UCSD-AML1 (cell line): ENCODE data around the gene CDK9.
A peak's percentile ranks its signal among the peaks of the same experiment; 100 is the strongest.
"Not testable (repeated sequence)": the region's sequence is repeated elsewhere in the genome, so short reads cannot be mapped to it uniquely, and the experiment has no call there.

ENCODE experiments used
- DNase-seq: peaks from one replicate; lab custom pipeline; 2025; ENCODE audit not compliant: unreplicated experiment; lab: John Stamatoyannopoulos, UW

The CDK9 gene

DNA sequence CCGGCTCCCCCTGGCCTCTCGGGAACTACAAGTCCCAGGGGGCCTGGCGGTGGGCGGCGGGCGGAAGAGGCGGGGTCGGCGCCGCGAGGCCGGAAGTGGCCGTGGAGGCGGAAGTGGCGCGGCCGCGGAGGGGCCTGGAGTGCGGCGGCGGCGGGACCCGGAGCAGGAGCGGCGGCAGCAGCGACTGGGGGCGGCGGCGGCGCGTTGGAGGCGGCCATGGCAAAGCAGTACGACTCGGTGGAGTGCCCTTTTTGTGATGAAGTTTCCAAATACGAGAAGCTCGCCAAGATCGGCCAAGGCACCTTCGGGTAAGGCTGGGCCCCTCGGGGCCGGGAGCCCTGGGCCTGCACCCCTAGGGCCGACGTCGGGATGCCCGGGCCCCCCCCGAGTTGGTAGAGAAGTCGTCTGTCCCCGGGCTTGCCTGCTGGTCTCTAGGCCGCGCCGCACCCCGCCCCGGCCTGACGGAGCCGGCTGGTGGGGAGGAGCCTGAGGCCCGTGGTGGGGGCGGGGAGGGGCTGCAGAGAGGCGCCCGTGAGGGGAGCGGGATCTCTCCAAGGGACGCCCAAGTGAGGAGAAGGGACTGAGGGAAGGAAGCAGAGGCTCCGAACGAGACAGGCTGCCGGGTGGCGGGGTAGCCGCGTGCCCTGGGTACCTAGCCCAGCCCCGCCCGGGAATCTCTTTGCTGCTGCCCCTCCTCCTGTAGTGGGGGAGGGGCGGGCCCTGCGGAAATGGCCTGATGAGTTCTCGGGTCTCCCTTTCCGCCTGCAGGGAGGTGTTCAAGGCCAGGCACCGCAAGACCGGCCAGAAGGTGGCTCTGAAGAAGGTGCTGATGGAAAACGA lies at the start of gene CDK9:
CDK9 (plus strand) TSS at position 102 of the 840 bp plus-strand sequence; CDS start at position 217, 115 bp downstream.
- peak; percentile 91 for DNase-seq

DNA sequence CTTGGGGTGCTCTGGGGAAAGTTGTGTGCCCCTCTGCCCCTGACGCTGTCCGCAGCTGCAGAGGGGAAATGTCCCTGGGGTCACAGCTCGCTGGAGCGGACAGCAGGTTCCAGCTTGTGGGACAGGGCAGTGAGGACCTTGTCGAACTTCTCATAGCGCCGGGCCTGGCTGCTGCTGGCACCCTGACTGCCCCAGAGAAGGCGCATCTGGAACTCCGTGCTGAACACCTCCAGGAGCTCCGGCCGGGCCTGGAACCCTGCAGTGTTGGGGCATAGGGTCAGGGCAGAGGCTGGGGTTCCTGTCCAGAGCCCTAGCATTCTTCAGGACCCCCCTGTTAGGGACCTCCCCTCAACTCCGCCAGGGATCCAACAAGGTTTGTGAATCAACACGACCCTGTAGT lies 47.2 kb upstream of the CDK9 start:
- DNase-seq: no peak

DNA sequence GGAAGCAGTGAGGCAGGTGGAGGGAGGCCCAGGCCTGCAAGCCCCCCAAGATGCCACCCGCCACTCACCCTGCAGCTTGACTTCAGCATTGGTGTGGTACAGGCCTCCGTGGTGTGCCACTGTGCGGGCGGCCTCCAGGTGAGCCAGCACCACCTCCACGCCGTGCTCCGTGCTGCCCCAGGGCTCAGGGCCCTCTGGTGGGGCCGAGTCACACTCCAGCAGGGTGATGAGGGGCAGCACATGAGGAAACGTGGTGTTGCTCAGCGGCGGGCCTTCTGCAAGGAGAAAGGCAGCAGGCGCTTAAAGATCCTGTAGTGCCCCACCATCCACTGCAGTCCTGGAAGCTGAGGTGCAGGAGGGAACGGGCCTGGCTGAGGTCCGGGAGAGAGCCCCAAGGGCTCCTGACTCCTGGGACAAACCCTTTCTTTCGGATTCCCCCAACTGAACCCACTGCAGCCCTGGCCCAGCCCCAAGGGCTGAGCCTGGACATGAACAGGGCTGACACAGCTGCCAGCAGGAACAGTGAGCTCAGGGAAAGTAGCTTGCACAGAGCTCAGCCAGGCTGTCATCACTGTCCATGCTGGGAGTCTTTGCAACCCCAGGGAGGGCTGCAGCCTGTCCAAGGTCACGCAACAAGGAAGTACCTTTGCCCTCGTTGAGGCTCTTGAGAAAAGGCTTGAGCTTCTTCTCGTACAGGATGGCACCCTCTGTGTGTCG lies 46.1 kb upstream of the CDK9 start:
- DNase-seq: no peak

DNA sequence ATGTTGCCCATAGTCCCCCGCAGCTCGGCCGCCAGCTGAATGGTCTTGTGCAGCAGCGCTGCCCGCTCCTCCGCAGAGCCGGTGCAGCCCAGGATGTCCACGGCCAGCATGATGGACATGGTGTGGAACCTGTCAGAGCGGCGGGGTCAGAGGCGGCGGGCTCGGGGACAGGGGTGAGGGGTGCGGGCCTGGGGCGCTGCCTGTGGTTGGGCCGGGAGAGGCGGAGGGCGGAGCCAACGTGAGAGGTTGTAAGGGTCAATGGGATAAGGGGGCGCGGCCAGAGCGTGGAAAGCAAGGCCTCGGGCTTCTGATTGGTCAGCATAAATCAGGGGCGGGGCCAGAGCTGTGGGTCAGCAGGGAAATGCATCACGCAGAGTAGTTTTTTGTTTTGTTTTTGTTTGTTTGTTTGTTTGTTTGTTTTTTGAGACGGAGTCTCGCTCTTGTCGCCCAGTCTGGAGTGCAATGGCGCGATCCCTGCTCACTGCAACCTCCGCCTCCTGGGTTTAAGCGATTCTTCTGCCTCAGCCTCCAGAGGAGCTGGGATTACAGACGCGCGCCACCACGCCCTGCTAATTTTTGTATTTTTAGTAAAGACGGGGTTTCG lies 43.9 kb upstream of the CDK9 start:
- no peak for DNase-seq

DNA sequence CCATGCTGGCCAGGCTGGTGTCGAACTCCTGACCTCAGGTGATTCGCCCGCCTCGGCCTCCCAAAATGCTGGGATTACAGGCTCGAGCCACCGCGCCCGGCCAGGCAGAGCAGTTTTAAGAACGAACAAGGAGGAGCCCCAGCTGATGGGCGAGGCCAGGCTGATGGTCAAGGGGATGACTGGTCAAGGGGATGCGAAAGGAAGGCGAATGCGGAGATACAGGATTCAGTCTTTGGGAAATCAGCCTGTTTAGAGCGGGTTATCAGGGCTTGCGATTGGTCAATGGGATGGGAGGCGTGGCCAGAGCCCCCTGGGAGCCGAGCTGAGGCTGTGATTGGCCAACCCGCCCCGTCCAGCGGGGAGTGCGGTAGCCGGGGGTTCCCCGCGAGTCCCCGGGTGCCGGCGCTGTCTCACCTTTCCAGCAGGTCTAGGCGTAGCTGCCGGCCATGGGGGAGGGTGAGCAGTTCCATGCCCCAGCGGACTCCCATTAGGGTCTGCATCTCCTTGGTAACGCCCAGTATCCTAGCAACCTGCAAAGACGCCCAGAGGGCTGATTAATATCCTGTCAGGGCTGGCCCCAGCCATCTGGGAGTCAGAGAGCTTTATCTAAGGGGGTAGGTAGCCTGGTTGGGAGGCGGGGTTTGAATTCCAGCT lies 43.3 kb upstream of the CDK9 start:
- no peak for DNase-seq

DNA sequence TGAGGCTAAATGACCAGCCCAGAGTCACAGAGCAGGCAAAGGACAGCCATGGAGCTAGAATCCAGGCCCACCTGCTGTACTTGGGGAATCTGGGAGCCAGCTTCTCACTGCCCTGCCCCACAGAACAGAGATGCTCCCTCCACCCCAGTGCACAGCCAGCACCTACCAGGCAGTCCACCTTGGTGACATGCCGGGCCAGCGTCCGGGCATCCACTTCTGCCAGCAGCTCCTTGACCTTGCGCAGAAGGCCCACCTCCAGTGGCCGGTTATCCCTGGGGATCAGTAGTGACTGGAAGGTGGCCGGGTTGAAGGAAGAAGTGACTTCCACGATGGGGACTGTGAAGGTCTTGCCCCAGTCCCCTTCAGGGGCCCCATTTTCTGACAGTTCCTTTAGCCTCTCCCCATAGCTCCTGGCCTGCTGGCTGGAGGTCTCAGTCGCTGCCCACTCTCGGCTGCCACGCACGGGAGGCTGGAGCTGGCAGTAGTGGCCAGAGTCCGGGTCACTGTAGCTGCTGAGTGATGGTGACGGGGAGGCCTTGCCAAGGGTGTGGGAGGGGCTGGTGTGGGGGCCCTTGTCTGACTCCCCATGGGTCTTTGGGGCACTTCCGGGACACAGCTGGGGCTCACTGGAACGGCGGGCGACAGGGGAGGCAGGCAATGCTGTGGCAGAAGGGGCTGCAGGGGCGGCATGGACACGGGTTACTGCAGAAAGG lies 41.3 kb upstream of the CDK9 start:
- DNase-seq: no peak

DNA sequence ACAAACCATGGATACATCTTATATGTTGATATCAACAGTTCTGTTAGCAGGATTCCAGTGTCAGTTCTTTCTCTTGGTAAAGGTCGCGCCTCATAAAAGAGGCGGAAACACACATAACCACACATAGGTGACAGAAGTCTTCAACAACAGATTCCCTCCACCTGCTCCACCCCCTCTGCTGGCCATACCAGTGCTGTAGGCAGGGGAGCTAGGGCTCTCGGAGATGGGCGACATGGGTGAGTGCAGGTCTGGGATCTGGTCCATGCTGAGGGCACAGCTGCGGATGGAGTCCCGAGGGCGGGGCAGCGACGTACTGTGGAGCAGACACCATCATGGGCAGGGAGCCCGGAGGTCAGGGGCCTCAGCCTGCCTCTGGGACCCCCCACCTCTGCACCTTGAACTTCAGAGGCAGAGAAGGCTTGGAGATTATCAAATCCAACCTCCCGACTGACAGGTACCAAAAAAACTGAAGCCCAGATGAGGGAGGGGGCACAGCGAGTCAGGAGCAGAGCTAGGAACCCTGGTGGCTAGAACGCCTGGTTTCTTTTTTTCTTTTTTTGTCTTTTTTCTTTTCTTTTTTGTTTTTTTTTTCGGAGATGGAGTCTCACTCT lies 38.8 kb upstream of the CDK9 start:
- no peak for DNase-seq

DNA sequence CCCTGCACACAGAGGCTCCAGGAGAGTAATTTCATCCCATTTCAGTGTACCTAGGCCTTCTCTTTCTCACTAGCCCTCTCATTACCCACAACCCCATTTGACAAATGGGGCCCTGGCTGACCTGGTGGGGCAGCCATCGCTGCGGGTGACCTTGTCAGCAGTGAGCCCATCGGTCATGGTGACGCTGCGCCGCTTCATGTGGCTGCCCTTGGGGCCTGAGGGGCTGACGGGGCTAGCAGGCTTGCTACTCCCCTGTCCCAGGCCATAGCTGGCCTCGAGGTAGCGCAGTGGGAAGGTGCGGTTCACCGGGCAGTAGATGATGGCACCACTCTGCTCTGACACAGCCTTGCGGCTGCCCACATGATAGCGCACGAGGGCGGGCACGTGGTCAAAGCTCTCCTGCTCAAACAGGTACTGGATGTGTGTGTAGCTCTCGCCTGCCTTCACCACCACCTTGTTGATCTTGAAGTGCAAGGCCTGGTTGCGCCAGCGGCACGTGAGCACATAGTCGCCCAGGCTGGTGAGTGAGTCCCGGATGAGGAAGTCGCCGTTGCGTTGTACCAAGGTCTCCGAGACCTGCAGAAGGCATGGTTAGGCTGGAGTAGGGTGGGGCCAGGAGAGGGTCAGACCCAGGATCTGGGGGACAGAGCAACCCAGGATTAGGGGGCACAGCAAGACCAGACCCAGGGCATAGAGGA lies 36.6 kb upstream of the CDK9 start:
- no peak for DNase-seq

DNA sequence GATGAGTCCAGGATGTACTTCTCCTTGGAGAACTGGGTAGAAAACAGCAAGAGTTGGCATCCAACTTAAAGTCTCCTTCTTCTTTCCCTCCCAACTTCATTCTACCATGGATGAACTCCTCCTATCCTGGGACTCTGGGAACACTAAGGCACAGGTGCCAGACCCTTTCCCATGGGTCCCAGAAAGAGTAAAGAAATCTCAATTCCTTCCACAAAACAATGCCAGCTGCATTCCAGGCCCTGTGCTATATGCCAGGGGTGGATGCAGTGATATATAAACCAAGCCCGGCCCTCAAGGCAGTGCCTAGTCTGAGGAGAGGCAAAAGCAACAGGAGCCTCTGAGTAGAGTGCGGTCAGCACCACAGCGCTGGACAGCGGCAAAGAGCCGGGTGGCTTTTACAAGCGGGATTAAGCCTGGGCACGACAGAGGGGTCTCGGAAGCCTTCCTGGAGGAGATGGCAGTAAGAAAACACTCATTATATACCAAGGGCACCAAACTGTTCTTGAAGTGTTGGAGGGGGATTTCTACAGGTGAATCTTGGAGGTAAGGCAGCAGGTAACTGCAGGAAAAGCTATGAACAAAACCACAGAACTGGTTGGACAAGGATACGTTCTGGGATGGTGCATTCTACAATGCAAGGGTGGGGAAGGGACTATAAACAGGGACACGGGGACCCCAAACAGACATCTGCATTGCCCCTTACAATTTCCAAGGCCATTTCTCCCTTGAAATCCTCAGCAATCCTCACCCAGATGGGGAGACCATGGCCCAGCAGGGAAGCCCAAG lies 34.4 kb upstream of the CDK9 start:
- no peak for DNase-seq

DNA sequence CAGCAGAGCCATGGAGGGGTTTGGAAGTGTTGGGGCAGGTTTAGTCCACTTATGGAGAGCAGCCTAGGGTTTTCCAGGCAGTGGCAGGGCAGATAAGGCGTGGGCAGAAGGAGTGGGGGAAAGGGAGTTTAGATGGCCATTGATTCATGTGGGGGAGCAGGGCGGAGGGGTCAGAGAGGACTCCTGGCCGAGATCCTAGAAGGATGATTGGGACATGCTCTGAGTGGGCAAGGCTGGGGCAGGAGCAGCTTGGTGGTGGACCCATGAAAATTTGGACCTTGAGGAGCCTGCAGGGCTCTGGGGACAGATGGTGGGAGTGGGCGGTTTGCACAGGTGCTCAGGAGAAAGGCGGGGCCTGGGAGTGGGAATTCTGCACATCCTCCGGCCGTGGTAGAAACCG lies 32.7 kb upstream of the CDK9 start:
- no peak for DNase-seq

DNA sequence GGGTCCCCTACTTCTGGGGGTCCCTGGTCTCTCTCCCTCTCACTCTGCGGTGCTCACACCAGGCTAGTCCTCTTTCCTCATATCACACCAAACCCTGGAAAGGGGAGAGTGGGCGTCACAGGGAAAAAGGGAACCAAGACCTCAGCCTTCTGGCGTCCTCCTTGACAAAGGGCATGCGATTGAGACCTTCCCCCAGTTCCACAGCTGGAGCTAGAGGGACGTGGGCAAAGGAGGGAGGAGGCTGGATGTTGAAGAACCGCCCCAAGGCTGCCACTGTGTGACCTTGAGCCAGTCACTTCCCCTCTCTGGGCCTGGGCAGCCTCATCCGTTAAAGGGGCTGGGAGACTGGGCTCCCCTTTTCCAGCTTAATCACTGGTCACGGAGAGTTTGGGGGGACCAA lies 32.2 kb upstream of the CDK9 start:
- DNase-seq: no peak

DNA sequence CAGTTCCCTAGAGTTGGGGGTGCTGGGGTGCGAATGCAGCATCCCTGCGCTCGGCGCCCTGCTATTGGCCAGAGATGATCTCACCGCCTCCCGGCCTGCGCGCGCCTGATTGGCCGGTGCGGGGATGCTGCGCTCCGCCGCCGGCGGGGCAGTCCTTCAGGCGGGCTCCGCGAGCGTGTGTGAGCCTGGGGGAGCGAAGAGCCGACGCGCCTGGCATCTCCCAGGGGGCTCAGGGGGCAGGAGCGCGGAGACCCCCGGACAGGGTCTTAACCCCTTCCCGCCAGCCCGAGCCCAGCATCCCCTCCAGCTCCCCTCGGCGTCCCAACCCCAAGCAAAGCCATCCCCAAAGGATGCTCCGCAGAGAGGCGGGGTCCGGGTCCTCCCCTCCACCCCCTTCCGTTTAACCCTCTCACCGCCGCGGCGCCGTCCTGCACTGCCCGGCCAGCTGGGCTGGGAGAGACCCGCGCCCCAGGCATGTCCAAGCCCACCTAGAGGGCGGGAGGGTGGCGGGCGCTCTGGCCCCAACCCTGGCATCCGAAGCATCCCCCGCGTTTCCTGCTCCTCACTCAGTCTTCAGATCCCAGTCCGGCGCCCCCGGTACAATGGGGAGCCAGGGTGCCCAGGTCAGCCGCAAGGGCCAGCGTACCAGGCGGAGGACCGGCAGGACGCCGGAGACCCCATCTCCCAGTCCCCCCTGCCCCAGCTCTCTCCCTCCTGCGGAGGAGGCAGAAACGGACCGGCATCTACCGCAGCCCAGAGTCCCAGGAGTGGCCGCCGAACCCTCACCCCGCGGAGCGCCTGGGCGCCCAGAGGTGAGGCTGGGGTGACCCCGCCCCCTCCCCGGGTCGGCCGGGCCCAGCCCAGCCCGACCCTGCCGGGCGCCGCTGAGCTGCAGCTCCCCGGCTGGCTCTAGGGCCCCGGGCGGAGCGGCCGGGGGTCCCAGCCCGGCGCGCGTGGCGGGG lies 31.5 kb upstream of the CDK9 start:
- DNase-seq: no peak

DNA sequence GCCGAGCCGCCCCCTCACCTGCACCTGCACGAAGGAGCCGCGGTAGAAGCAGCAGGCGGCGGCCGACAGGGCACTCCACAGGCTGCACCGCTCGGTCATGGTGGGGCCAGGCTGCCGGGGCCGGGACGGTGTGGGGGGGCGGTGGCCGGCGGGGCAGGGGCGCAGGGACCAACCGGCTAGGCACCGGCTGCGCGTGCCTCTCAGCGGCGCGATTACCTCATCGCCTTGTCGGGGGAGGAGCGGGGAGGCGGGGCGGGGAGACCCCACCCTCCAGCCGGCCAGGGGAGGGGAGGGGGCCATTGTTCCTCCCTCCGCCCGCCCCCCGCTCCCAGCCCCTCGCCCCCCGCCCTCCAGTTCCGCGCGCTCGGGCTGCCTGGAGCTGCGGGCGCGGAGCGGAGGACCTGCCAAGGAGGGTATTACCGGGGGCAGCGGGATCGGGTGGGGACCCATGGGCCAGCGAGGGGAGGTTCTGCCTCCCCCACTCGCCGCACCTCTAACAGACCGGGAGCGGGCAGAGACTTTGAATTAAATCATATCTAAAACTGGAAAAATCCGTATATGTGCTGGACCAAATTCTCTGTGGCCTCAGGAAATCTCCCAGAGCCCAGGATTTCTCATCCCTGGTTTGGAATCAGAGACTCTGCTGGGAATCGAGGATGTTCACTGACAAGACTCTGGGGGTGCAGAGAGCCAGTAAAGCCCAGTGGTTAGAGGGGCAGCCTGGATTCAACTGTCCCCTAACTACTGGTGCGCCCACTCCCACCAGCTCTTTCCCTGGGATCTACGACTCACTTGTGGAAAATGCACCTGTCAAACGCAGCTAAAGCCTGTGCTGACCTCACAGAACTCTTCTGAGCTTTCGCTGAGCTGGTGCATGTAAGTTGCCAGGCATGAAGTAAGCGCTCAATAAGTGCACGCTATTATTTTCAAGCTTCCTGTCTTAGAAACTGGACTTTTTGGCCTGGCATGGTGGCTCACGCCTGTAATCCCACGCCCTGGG lies 30.5 kb upstream of the CDK9 start:
- DNase-seq: no peak

DNA sequence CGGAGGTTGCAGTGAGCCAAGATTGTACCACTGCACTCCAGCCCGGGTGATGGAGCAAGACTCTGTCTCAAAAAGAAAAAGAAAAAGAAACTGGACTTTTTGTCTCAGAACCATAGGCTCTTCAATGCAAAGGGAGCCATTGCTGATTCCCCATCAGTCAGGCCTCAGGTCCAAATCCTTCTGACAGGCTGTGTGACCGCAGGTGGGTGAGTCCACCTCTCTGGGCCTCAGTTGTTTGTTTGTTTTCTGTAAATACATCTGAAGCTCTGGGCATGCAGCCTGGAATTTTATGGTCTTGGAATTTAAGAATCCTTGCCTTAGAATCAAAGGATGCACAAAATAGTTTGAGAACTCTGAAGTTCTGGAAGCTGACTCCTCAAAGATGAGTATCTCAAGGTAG lies 29.6 kb upstream of the CDK9 start:
- no peak for DNase-seq

DNA sequence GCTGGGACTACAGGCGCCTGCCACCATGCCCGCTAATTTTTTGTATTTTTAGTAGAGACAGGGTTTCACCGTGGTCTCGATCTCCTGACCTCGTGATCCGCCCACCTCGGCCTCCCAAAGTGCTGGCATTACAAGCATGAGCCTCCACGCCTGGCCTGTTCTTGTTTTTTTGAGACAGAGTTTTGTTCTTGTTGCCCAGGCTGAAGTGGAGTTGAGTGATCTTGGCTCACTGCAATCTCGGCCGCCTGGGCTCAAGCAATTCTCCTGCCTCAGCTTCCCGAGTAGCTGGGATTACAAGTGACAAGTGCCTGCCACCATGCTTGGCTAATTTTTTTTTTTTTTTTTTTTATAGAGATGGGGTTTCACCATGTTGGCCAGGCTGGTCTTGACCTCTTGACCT lies 29.1 kb upstream of the CDK9 start:
- DNase-seq: not testable (repeated sequence)

DNA sequence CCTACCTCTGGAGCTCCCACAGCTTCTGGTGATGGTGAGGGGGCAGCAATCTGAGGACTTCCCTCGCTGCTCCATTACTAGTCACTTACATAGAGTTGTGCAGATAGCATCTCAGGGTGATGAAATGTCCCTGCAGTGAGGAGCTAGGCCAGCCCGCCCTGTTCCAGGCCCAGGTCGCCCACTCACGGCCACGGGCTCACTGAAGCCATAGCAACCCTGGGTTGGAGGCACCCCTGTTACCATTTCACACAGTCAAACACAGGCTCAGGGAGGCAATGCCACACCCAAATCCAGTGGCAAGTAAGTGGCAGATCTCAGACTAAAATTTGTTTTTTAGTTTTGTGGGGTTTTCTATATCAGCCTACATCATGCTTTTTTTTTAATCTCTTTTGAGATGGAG lies 27.0 kb upstream of the CDK9 start:
- DNase-seq: no peak

DNA sequence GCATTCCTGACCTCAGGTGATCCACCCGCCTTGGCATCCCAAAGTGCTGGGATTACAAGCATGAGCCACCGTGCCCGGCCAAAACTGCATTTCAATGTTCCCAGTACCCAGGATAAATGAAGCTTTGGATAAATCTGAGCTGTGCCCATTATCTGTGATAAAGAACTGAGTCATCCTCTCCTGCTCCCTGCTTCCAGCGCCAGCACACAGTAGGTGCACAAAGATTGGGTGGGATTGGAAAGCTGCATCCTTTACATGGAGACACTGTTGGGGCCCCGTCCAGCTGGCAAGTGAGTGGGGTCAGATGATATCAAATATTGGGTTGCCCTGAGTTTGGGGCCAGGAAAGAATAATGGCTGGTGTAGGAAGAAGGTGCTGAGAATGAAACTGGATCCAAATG lies 24.8 kb upstream of the CDK9 start:
- DNase-seq: no peak
